Measurements from ENCODE around the gene C17orf75.
"Not testable (repeated sequence)": the region's sequence is repeated elsewhere in the genome, so short reads cannot be mapped to it uniquely, and the experiment has no call there.

The C17orf75 gene, protein sequence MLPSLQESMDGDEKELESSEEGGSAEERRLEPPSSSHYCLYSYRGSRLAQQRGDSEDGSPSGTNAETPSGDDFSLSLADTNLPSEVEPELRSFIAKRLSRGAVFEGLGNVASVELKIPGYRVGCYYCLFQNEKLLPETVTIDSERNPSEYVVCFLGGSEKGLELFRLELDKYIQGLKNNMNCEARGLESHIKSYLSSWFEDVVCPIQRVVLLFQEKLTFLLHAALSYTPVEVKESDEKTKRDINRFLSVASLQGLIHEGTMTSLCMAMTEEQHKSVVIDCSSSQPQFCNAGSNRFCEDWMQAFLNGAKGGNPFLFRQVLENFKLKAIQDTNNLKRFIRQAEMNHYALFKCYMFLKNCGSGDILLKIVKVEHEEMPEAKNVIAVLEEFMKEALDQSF

DNA sequence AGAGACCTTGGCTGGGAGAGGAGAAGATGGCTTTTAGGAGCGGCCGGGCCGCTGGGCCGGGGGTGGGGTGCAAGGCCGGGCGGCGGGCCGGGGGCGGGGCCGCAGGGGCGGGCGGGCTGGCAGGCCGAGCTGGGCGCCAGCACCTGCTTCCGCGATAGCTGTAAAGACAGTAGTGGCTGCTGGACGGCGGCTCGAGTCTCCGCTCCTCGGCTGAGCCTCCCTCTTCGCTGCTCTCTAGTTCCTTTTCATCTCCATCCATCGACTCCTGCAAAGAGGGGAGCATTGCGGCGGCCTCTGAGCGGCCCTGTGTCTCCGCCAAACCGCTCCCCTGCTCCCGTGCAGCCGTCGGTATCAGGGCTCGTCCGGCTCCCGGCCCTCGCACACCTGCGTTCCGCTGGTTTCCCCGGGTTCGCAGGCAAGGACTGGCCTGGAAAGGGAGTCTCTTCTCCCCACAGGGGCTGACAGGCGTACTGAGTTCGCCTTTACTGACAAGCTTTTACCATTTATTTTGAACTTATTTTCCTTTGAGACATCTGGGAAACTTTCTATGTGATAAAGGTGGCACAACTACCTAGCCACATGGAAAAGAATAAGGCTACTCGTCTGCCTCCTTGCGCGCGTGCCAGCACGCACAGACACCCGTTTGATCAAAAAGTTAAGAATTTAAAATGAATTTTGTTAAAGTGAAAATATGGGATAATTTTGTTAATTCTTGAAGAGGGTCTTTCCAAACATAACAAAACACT is at the start of gene C17orf75:
Gene C17orf75 (minus strand): TSS at position 317 of the 746 bp plus-strand sequence. CDS start 34 bp downstream, at position 283.
- Histone ChIP-seq H3K27ac (peak within 1 kb of the TSS; percentile 83), H3K4me3 (ENCODE audit: low read depth, low read length) (peak within 1 kb of the TSS; percentile 77), H3K36me3 (peaks cover 23% of the 10 kb centered on the region), H3K9me3 (ENCODE audit: severe bottlenecking) (no peaks in the 10 kb centered on the region), H3K27me3 (ENCODE audit: insufficient read depth, low read depth, severe bottlenecking) (no peaks in the 10 kb centered on the region)
- peak; percentile 79 for DNase-seq
- TF ChIP-seq, protein P1, sequence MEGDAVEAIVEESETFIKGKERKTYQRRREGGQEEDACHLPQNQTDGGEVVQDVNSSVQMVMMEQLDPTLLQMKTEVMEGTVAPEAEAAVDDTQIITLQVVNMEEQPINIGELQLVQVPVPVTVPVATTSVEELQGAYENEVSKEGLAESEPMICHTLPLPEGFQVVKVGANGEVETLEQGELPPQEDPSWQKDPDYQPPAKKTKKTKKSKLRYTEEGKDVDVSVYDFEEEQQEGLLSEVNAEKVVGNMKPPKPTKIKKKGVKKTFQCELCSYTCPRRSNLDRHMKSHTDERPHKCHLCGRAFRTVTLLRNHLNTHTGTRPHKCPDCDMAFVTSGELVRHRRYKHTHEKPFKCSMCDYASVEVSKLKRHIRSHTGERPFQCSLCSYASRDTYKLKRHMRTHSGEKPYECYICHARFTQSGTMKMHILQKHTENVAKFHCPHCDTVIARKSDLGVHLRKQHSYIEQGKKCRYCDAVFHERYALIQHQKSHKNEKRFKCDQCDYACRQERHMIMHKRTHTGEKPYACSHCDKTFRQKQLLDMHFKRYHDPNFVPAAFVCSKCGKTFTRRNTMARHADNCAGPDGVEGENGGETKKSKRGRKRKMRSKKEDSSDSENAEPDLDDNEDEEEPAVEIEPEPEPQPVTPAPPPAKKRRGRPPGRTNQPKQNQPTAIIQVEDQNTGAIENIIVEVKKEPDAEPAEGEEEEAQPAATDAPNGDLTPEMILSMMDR (IDR thresholded peaks at IDR 0.05; ENCODE audit: low read depth, low read length): no peak

DNA sequence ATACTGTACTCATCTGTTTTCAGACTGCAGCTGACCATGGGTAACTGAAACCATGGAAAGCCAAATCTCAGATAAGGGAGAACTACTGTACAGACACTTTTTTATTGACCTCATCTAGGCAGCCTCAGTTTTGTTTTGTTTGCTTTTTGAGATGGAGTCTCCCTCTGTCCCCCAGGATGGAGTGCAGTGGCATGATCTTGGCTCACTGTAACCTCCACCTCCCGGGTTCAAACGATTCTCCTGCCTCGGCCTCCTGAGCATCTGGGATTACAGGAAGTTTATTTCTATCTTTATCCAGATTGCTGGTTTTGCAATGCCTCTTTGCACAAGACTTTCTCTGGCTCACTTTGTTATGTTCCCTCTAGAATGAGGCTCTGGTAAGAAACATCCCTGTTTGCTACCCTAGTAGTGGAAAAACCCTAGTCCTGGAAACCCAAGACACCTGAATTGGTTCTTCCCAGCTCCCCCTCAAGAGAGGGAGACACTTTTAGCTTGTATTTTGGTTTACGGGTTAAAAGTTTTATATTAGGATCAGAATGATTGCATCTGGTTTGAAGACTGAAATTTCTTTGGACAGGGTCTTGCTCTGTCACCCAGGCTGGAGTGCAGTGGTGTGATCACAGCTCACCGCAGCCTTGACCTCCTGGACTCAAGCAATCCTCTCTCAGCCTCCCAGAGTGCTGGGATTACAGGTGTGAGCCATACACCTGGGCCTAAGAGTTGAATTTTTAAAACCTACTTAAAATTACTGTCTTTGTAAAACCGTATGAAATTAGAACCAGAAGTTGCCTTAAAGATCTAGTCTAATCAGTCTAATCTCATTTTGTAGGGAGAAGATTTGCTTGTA is 46.9 kb upstream of the C17orf75 start:
- no peaks in the 10 kb centered on the region; the same call in 1 of the 2 replicates for H3K36me3 ChIP-seq
- no peaks in the 10 kb centered on the region for H3K9me3 ChIP-seq (ENCODE audit: severe bottlenecking)
- no peak for DNase-seq
- no peaks in the 10 kb centered on the region for H3K27me3 ChIP-seq (ENCODE audit: insufficient read depth, low read depth, severe bottlenecking)
- TF ChIP-seq, protein P1 (IDR thresholded peaks at IDR 0.05; ENCODE audit: low read depth, low read length): no peak
- H3K27ac ChIP-seq: no peak overlapping the region
- no peak overlapping the region for H3K4me3 ChIP-seq (ENCODE audit: low read depth, low read length)

DNA sequence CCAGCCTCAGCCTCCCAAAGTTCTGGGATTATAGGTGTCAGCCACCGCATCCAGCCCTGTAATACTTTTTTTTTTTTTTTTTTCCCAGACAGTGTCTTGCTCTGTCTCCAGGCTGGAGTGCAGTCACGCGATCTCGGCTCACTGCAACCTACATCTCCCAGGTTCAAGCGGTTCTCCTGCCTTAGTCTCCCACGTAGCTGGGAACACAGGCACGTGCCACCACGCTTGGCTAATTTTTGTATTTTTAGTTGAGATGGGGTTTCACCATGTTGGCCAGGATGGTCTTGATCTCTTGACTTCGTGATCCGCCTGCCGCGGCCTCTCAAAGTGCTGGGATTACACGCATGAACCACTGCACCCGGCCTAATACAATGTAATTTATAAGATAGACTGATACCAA is 46.2 kb upstream of the C17orf75 start:
- H3K36me3 ChIP-seq; H3K9me3 ChIP-seq (ENCODE audit: severe bottlenecking); DNase-seq; H3K4me3 ChIP-seq (ENCODE audit: low read depth, low read length); H3K27me3 ChIP-seq (ENCODE audit: insufficient read depth, low read depth, severe bottlenecking); H3K27ac ChIP-seq: not testable (repeated sequence)

DNA sequence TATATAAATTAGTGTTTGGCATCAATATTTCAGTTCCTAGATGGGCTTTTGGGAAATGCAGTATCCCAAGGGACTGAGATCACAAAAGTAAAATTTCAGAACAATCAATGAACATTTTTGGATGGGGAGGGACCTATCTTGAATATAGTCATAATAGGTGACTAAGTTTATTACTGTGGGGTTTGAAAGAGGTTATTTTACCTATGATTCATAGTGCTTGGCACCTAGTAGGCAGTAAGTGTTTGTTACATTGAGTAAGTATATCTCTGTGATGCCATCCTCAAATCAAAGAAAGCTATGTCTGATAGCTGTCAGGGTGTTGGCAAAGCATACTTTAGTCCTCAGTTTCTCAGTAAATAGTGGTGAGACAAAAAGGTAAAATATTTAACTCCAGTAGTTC is 44.9 kb upstream of the C17orf75 start:
- no peak overlapping the region for H3K27ac ChIP-seq
- no peaks in the 10 kb centered on the region for H3K9me3 ChIP-seq (ENCODE audit: severe bottlenecking)
- no peak overlapping the region for H3K4me3 ChIP-seq (ENCODE audit: low read depth, low read length)
- no peak for DNase-seq
- peaks cover 3% of the 10 kb centered on the region; the same call in 1 of the 2 replicates for H3K36me3 ChIP-seq
- no peaks in the 10 kb centered on the region for H3K27me3 ChIP-seq (ENCODE audit: insufficient read depth, low read depth, severe bottlenecking)
- TF ChIP-seq, protein P1 (IDR thresholded peaks at IDR 0.05; ENCODE audit: low read depth, low read length): no peak

DNA sequence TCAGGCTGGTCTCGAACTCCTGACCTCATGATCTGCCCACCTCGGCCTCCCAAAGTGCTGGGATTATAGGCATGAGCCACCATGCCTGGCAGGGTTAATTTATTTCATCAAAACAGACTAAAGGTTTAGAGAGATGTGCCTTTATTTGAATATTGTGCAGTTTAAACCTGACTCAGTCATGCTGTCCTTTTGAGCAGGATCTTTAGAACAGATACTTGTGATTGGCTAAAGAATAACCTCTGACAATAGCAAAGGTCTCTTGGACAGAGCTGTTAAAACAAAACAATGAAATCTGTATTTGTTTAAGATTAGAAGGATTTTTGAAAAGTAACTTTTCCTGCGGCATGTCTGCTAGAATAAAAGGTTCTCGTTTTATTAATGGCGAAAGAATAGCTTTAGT is 44.0 kb upstream of the C17orf75 start:
- H3K4me3 ChIP-seq (ENCODE audit: low read depth, low read length): no peak overlapping the region
- no peak for DNase-seq
- H3K27me3 ChIP-seq (ENCODE audit: insufficient read depth, low read depth, severe bottlenecking): no peaks in the 10 kb centered on the region
- no peak overlapping the region for H3K27ac ChIP-seq
- H3K36me3 ChIP-seq: peaks cover 11% of the 10 kb centered on the region
- TF ChIP-seq, protein P1 (IDR thresholded peaks at IDR 0.05; ENCODE audit: low read depth, low read length): no peak
- no peaks in the 10 kb centered on the region for H3K9me3 ChIP-seq (ENCODE audit: severe bottlenecking)

Data from WERI-Rb-1 (cell line).